ENCODE measurements around the gene TNK1. TPM values are rescaled to one million over a fixed set of nuclear protein-coding genes. Genes with fewer than 3 reads are reported as not detected.

The TNK1 gene
- total RNA-seq, 1 experiment from 2014 or later = 10.1 TPM

GRCh38 chr17:7379134-7379533 is 1.8 kb upstream of the TNK1 start:
- no CpG with 5 or more reads among the region's 3 CpGs for WGBS (ENCODE audit: extremely low coverage, insufficient read length, low lambda C conversion rate)
- Histone ChIP-seq H4K20me1 (ENCODE audit: control insufficient read depth, insufficient read depth, insufficient read length) (no peaks in the 10 kb centered on the region), H2BK15ac (ENCODE audit: low read depth, low read length) (no peak overlapping the region), H2BK20ac (ENCODE audit: low read depth, low read length, poor library complexity, severe bottlenecking) (no peak overlapping the region), H3K27me3 (ENCODE audit: insufficient read depth, low read length) (peaks cover 11% of the 10 kb centered on the region; the same call in 1 of the 2 replicates), H3K56ac (ENCODE audit: insufficient read length, low read depth, low read length) (no peak overlapping the region), H2BK5ac (ENCODE audit: insufficient read length, low read length) (no peak overlapping the region), H3K18ac (ENCODE audit: insufficient read length, low read depth, low read length) (no peak overlapping the region), H3K79me1 (ENCODE audit: insufficient read depth, low read depth, low read length, poor library complexity, severe bottlenecking) (no peaks in the 10 kb centered on the region), H2BK120ac (ENCODE audit: low read depth, low read length, poor library complexity, severe bottlenecking) (no peak overlapping the region), H3T11ph (ENCODE audit: low read length) (no peak overlapping the region), H3K4ac (ENCODE audit: low read depth, low read length) (no peak overlapping the region), H3K9ac (ENCODE audit: extremely low read depth, insufficient read length, low read length) (no peak overlapping the region), H3K23me2 (ENCODE audit: insufficient read length, low read depth, low read length, poor library complexity, severe bottlenecking) (peaks cover 14% of the 10 kb centered on the region), H2AFZ (ENCODE audit: low read length) (no peak overlapping the region), H3K27ac (ENCODE audit: insufficient read length, low read depth, low read length) (no peak overlapping the region), H3K14ac (ENCODE audit: insufficient read depth, low read length) (no peak overlapping the region), H3K79me2 (ENCODE audit: insufficient read depth, low read length) (no peaks in the 10 kb centered on the region), H4K91ac (ENCODE audit: insufficient read length, low read depth, low read length) (no peak overlapping the region), H2BK12ac (ENCODE audit: insufficient read length, low read depth, low read length) (no peak overlapping the region), H2AK5ac (ENCODE audit: insufficient read length, low read length) (no peak overlapping the region), H3K23ac (ENCODE audit: insufficient read length, low read depth, low read length) (no peak overlapping the region), H4K5ac (ENCODE audit: insufficient read length, low read depth, low read length) (no peak overlapping the region), H3K4me2 (ENCODE audit: insufficient read depth, insufficient read length, low read length) (no peak overlapping the region), H4K8ac (replicated peaks; ENCODE audit: insufficient read length, low read depth, low read length) (no peak overlapping the region), H3K9me3 (ENCODE audit: control insufficient read depth, low read depth, low read length) (no peaks in the 10 kb centered on the region), H3K4me1 (ENCODE audit: insufficient read depth, low read length) (no peaks in the 10 kb centered on the region)
- H3K9me3 Mint-ChIP-seq = peaks cover 7% of the 10 kb centered on the region in 2 experiments
- no peak overlapping the region for H3K27ac Mint-ChIP-seq
- H3K4me1 Mint-ChIP-seq = peaks cover 18% of the 10 kb centered on the region in 2 experiments
- H3K4me3 Mint-ChIP-seq = no peak overlapping the region; a peak in 1 of 5 replicates
- no peak for DNase-seq
- peaks cover 49% of the 10 kb centered on the region for H3K27me3 Mint-ChIP-seq (ENCODE audit: low read depth)
- TF ChIP-seq, protein P1, sequence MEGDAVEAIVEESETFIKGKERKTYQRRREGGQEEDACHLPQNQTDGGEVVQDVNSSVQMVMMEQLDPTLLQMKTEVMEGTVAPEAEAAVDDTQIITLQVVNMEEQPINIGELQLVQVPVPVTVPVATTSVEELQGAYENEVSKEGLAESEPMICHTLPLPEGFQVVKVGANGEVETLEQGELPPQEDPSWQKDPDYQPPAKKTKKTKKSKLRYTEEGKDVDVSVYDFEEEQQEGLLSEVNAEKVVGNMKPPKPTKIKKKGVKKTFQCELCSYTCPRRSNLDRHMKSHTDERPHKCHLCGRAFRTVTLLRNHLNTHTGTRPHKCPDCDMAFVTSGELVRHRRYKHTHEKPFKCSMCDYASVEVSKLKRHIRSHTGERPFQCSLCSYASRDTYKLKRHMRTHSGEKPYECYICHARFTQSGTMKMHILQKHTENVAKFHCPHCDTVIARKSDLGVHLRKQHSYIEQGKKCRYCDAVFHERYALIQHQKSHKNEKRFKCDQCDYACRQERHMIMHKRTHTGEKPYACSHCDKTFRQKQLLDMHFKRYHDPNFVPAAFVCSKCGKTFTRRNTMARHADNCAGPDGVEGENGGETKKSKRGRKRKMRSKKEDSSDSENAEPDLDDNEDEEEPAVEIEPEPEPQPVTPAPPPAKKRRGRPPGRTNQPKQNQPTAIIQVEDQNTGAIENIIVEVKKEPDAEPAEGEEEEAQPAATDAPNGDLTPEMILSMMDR (conservative IDR thresholded peaks at IDR 0.05) = no peak
- H3K36me3 Mint-ChIP-seq (ENCODE audit: insufficient read depth in 1 of 3, low read depth in 3 of 3) = peaks cover 5 to 7% (median 5%) of the 10 kb centered on the region in 3 experiments; a peak in 5 of 7 replicates

Measured in H9 (cell line).